Mucosa of descending colon (tissue), 3 donors: ENCODE results near the gene SLC26A3. TPM values are rescaled to one million over a fixed set of nuclear protein-coding genes. Genes with fewer than 3 reads are reported as not detected.
"Not testable (repeated sequence)": the region's sequence is repeated elsewhere in the genome, so short reads cannot be mapped to it uniquely, and the experiment has no call there.

ENCODE experiments used
- ATAC-seq: fragments of 200-7000 bp; cut with Tn5 transposase; one replicate; pipeline ENCODE4 v1.9.1; 2020; ENCODE audit warnings: mild to moderate bottlenecking, moderate library complexity
- DNase-seq, 3 donors: peaks; one replicate each; pipeline ENCODE4 v3.0.0-alpha.2; 2020
- H3K36me3 ChIP-seq: fragments of 200-600 bp; one replicate; pipeline ENCODE4 v1.8.0; 2021; ENCODE audit warnings: low read depth, mild to moderate bottlenecking
- H3K4me1 ChIP-seq: fragments of 200-600 bp; one replicate; pipeline ENCODE4 v1.8.0; 2021; ENCODE audit warnings: low read depth, mild to moderate bottlenecking
- H3K4me3 ChIP-seq: fragments of 200-600 bp; one replicate; pipeline ENCODE4 v1.8.0; 2021; ENCODE audit warnings: mild to moderate bottlenecking
- H3K9me3 ChIP-seq: fragments of 200-600 bp; one replicate; pipeline ENCODE4 v1.8.0; 2021; ENCODE audit warnings: mild to moderate bottlenecking
- intact Hi-C, 2 donors: fragments of 100-400 bp; cut with DNase I in 1 of 2; cut with micrococcal nuclease in 1 of 2; formaldehyde crosslinking; loops; one replicate each; pipeline versions ENCODE4 v1.11.0 to v1.11.1; 2022; cut with DNase I, micrococcal nuclease
- long read RNA-seq, 2 donors: library from polyadenylated mRNA; unstranded; transcript quantifications; one replicate each; pipeline ENCODE4 v2.0.0, GENCODE V29; 2019 to 2021
- total RNA-seq, 3 donors: library from RNA; stranded (reverse); fragmentation: NEBNext Ultra II Directional in 2 of 3; extraction: Animal tissue kit (Norgen Biotek cat#: 25700) in 2 of 3; gene quantifications; one replicate each; pipeline versions ENCODE4 v1.2.1 to v1.2.4, GENCODE V29; 2021 to 2023
- TF ChIP-seq, protein P1 (sequence below): fragments of 200-600 bp; IDR thresholded peaks from one replicate; pipeline ENCODE4 v1.8.0; 2022; ENCODE audit warnings: antibody characterized with exemption, mild to moderate bottlenecking
- donor health status: DM: no; HTN: no; CAD: no; lungs with moderate emphysema.
- donor health status: DM: no; HTN: no; CAD: no.
- donor health status: DM: no; HTN: yes; CAD: no.

Gene SLC26A3
- 1,000 to 10,000 TPM; 1,687 to 3,849 (median 2,946) TPM for total RNA-seq
- long read RNA-seq, donor 1, transcript SLC26A3-201 (21 exons, 2,863 nt), result major isoform, 2,850 of 3,189 reads
- long read RNA-seq, donor 1, partial matches to known transcripts, result 141 of 3,189 reads
- long read RNA-seq, donor 1, other reads (novel, unspliced or antisense), result 198 of 3,189 reads
- long read RNA-seq, donor 2, transcript SLC26A3-201 (21 exons, 2,863 nt), result major isoform, 2,388 of 3,902 reads
- long read RNA-seq, donor 2, partial matches to known transcripts, result 1,214 of 3,902 reads
- long read RNA-seq, donor 2, other reads (novel, unspliced or antisense), result 300 of 3,902 reads

DNA sequence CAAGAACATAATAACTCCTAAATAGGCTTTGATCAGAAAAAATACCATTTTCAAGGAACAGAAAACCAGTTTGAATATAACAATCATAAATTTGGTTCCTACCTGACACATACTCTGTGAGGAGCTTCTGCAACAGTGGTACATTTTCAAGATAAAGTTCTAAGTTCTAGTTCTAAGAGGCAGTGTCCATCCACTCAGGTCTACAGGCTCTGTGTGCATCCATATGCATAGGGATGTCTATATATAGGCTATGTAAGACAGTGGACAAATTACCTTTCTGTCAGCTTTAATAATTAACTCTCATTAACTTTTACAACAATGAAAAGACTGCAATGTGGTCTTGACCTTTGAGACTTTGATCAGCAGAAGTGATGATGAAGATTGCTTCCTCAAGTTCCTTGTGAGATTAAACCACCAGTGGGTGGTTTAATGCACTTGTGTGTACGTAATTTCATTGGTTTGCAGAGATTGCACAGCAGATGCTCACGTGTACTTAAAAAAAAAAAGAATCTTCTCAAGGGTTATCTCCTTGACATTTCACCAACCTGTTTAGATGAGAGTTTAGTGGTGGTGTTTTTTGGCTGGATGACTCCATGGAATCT lies at the start of gene SLC26A3:
SLC26A3 (minus strand) TSS at position 215 of the 602 bp plus-strand sequence. CDS start 8,714 bp downstream, outside the sequence.
- H3K4me3 ChIP-seq, result no peak within 1 kb of the TSS
- TF ChIP-seq, protein P1, sequence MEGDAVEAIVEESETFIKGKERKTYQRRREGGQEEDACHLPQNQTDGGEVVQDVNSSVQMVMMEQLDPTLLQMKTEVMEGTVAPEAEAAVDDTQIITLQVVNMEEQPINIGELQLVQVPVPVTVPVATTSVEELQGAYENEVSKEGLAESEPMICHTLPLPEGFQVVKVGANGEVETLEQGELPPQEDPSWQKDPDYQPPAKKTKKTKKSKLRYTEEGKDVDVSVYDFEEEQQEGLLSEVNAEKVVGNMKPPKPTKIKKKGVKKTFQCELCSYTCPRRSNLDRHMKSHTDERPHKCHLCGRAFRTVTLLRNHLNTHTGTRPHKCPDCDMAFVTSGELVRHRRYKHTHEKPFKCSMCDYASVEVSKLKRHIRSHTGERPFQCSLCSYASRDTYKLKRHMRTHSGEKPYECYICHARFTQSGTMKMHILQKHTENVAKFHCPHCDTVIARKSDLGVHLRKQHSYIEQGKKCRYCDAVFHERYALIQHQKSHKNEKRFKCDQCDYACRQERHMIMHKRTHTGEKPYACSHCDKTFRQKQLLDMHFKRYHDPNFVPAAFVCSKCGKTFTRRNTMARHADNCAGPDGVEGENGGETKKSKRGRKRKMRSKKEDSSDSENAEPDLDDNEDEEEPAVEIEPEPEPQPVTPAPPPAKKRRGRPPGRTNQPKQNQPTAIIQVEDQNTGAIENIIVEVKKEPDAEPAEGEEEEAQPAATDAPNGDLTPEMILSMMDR, result no peak
- intact Hi-C loops, result no loop called here
- ATAC-seq (peak; percentile 80), DNase-seq (peak in 1 of 3 donors; percentile 49)
- no peaks in the 10 kb centered on the region for H3K9me3 ChIP-seq
- peaks cover 13% of the 10 kb centered on the region for H3K4me1 ChIP-seq
- H3K36me3 ChIP-seq, result no peaks in the 10 kb centered on the region

DNA sequence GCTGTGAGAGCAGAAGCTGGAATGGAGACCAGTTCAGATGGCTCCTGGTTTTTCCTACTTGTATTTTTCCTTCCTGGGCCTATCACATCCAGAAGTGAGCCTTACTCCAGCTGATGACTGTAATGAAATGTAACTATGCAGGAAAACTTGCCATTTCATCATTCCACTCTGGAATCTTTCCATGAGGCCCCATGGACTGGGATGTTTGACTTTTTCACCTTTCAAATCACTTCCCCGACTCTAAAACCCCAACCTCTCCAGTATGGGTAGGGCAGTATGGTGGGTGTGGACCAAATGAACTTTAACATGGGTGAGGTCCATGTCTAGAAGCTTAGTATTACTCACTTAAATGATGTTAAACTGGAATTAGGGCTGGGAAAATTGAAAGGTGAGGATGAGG lies 47.6 kb upstream of the SLC26A3 start:
- ATAC-seq (peak; percentile 94), DNase-seq (peak in 1 of 3 donors; percentile 64)
- no peak overlapping the region for H3K4me3 ChIP-seq
- intact Hi-C loops, result no loop called here
- H3K4me1 ChIP-seq, result peaks cover 10% of the 10 kb centered on the region
- no peaks in the 10 kb centered on the region for H3K36me3 ChIP-seq
- TF ChIP-seq, protein P1, result no peak
- no peaks in the 10 kb centered on the region for H3K9me3 ChIP-seq

DNA sequence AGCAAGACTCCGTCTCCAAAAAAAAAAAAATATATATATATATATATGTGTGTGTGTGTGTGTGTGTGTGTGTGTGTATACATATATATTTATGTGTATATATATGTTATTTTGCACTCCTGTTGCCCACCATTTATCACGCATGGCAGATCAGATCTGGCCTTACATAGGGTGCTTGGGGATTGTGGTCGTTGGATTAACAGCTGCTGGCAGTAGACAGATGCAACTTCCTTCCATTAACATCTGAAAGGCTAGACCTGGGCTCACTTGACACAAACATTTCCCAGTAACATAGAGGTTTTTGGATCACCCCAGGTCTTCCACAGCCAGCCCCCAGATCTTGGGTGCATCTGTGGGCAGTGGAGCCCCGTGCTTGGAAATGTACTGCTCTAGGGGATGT lies 47.2 kb upstream of the SLC26A3 start:
- no peak for DNase-seq
- H3K36me3 ChIP-seq, result no peaks in the 10 kb centered on the region
- no peaks in the 10 kb centered on the region for H3K9me3 ChIP-seq
- TF ChIP-seq, protein P1, result no peak
- intact Hi-C loops, result no loop called here
- no peak overlapping the region for H3K4me3 ChIP-seq
- no peak for ATAC-seq
- H3K4me1 ChIP-seq, result peaks cover 10% of the 10 kb centered on the region

DNA sequence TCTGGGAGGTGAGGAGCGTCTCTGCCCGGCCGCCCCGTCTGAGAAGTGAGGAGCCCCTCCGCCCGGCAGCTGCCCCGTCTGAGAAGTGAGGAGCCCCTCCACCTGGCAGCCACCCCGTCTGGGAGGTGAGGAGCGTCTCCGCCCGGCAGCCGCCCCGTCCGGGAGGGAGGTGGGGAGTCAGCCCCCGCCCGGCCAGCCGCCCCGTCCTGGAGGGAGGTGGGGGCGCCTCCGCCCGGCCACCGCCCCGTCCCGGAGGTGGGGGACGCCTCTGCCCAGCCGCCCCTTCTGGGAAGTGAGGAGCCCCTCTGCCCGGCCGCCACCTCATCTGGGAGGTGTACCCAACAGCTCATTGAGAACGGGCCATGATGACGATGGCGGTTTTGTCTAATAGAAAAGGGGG lies 45.2 kb upstream of the SLC26A3 start:
- intact Hi-C loops, ATAC-seq, H3K9me3 ChIP-seq, H3K4me3 ChIP-seq, DNase-seq, H3K36me3 ChIP-seq: not testable (repeated sequence)
- H3K4me1 ChIP-seq, result peaks cover 10% of the 10 kb centered on the region

DNA sequence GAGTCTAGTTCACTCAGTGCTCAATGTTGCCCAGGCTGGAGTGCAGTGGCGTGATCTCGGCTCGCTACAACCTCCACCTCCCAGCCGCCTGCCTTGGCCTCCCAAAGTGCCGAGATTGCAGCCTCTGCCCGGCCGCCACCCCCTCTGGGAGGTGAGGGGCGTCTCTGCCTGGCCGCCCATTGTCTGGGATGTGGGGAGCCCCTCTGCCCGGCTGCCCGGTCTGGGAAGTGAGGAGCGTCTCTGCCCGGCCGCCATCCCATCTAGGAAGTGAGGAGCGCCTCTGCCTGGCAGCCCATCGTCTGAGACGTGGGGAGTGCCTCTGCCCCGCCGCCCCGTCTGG lies 44.8 kb upstream of the SLC26A3 start:
- H3K4me1 ChIP-seq, result peaks cover 10% of the 10 kb centered on the region
- H3K4me3 ChIP-seq, ATAC-seq, DNase-seq, intact Hi-C loops, H3K36me3 ChIP-seq, H3K9me3 ChIP-seq: not testable (repeated sequence)

DNA sequence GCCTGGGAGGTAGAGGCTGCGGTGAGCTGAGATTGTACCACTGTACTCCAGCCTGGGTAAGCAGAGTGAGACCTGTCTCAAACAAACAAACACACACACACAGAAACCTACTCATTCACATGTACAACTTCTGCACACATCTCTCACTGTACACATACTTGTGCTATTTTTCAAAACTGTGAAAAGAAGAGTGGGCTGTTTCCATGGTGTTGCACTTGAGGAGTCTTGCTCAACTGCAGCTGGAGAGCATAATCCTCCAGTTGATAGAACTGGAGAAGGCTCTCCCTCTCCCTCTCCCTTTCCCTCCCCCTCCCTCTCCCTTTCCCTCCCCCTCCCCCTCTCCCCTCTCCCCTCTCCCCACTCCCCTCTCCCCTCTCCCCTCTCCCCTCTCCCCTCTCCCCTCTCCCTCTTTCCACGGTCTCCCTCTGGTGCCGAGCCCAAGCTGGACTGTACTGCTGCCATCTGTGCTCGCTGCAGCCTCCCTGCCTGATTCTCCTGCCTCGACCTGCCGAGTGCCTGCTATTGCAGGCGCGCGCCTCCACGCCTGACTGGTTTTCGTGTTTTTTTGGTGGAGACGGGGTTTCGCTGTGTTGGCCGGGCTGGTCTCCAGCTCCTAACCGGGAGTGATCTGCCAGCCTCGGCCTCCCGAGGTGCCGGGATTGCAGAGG lies 44.3 kb upstream of the SLC26A3 start:
- DNase-seq (no peak), ATAC-seq (no peak)
- Histone ChIP-seq H3K9me3 (no peaks in the 10 kb centered on the region), H3K36me3 (no peaks in the 10 kb centered on the region), H3K4me3 (no peak overlapping the region), H3K4me1 (peaks cover 10% of the 10 kb centered on the region)
- intact Hi-C loops, result no loop called here
- TF ChIP-seq, protein P1, result no peak
